Activated CD8-positive, alpha-beta T cell treated with anti-CD3 and anti-CD28 coated beads, Interleukin-2, amount 10 ng/mL, durations not matched to agents 7 days and 5 days (primary cell): Measurements from ENCODE around the gene SLC25A27. TPM values are rescaled to one million over a fixed set of nuclear protein-coding genes. Genes with fewer than 3 reads are reported as not detected.

Experiments
- total RNA-seq, 2 experiments: library from RNA; stranded (reverse); gene quantifications; one replicate each; pipeline ENCODE4 v1.2.3, GENCODE V29; 2021

The SLC25A27 gene
- total RNA-seq, 2 experiments from 2014 or later, result not detected

Other genes starting within 250 kb of the SLC25A27 start
- not detected for gene RCAN2, start 161.5 kb upstream of the SLC25A27 start, total RNA-seq
- not detected for gene CYP39A1, start 157 bp upstream of the SLC25A27 start, total RNA-seq
- not detected for gene TDRD6, start 34.9 kb downstream of the SLC25A27 start, total RNA-seq
- not detected for gene PLA2G7, start 82.4 kb downstream of the SLC25A27 start, total RNA-seq
- not detected for gene ANKRD66, start 94.0 kb downstream of the SLC25A27 start, total RNA-seq
- not detected for gene MEP1A, start 140.4 kb downstream of the SLC25A27 start, total RNA-seq